Right cardiac atrium (tissue), 5 donors: ENCODE data around the gene PCYT2. TPM values are rescaled to one million over a fixed set of nuclear protein-coding genes. Genes with fewer than 3 reads are reported as not detected.

ENCODE experiments used
- ATAC-seq, 2 donors: fragments of 200-7000 bp; cut with Tn5 transposase; one replicate each; pipeline versions ENCODE4 v1.8.0 to v1.9.1; 2020; ENCODE audit warnings: moderate library complexity in 2 of 2, mild to moderate bottlenecking in 1 of 2
- DNase-seq, 3 donors: peaks; one replicate each; pipeline ENCODE4 v3.0.0-alpha.2; 2020
- H3K27ac ChIP-seq: one replicate; pipeline ENCODE4 v1.5.1; 2013; ENCODE audit warnings: mild to moderate bottlenecking, low read length, control low read depth, moderate library complexity
- H3K27me3 ChIP-seq: one replicate; pipeline ENCODE4 v1.6.1; 2013; ENCODE audit not compliant: control insufficient read depth, insufficient read depth
- H3K4me1 ChIP-seq: one replicate; pipeline ENCODE4 v1.6.1; 2013; ENCODE audit warnings: low read length; ENCODE audit not compliant: control insufficient read depth, insufficient read depth
- H3K4me3 ChIP-seq: one replicate; pipeline ENCODE4 v1.5.1; 2013; ENCODE audit warnings: low read length, control low read depth
- H3K9me3 ChIP-seq: one replicate; pipeline ENCODE4 v1.6.1; 2013; ENCODE audit warnings: low read length; ENCODE audit not compliant: control insufficient read depth
- WGBS: extraction: QIAGEN DNeasy Blood & Tissue Kit; methylation state at CpG from one replicate; pipeline ENCODE4 v1.1.7; 2013; 5-methylcytosine and 5-hydroxymethylcytosine counted together
- intact Hi-C, 4 donors: fragments of 100-400 bp; cut with DNase I; formaldehyde crosslinking; loops; one replicate each; pipeline versions ENCODE4 v1.11.0 to v1.14.0; 2022 to 2023
- polyA plus RNA-seq: library from polyadenylated mRNA; stranded (reverse); fragments of 200-250 nt; gene quantifications from one replicate; pipeline ENCODE4 v1.2.3, GENCODE V29; 2013
- total RNA-seq, 4 donors: library from RNA; stranded (reverse); fragmentation: NEBNext Ultra II Directional; extraction: Animal tissue kit (Norgen Biotek cat#: 25700); gene quantifications; one replicate each; pipeline ENCODE4 v1.2.1, GENCODE V29; 2021
- donor health status: healthy with polysubstance abuse.
- donor health status: DM: no; HTN: yes; CAD: no.
- donor health status: DM: no; HTN: no; CAD: no.
- donor health status: DM: no; HTN: yes; CAD: no; lungs with severe emphysema.
- donor health status: DM: yes; HTN: yes; CAD: no.

PCYT2 gene
- total and polyA plus RNA-seq, 5 donors, result 16.7 to 28.5 (median 18.7) TPM

GRCh38 chr17:81931557-81932332, 20.5 kb upstream of the PCYT2 start:
- H3K9me3 ChIP-seq, result no peaks in the 10 kb centered on the region
- WGBS, result 36% methylated on average over 15 of the region's 15 CpGs
- DNase-seq, result peak in 1 of 3 donors; percentile 21

GRCh38 chr17:81931189-81931556, 20.0 kb upstream of the PCYT2 start:
- intact Hi-C loops, result no loop called here
- ATAC-seq, result no peak

More at GRCh38 chr17:81931557-81932332, 20.5 kb upstream of the PCYT2 start:
- no peaks in the 10 kb centered on the region for H3K27me3 ChIP-seq
- no peaks in the 10 kb centered on the region for H3K4me1 ChIP-seq
- intact Hi-C loops, result no loop called here
- no peak overlapping the region for H3K4me3 ChIP-seq
- no peak overlapping the region for H3K27ac ChIP-seq
- no peak for ATAC-seq

GRCh38 chr17:81930142-81931125, 19.2 kb upstream of the PCYT2 start:
- Histone ChIP-seq H3K9me3 (no peaks in the 10 kb centered on the region), H3K4me1 (peaks cover 5% of the 10 kb centered on the region), H3K4me3 (no peak overlapping the region), H3K27me3 (no peaks in the 10 kb centered on the region), H3K27ac (no peak overlapping the region)
- 61% methylated on average over 20 of the region's 20 CpGs for WGBS
- DNase-seq (peak; percentile 29 to 60 (median 33)), ATAC-seq (no peak)
- intact Hi-C loops, result no loop called here

More at GRCh38 chr17:81931189-81931556, 20.0 kb upstream of the PCYT2 start:
- DNase-seq, result peak in 2 of 3 donors; percentile 42 to 57
- Histone ChIP-seq H3K4me3 (no peak overlapping the region), H3K27me3 (no peaks in the 10 kb centered on the region), H3K9me3 (no peaks in the 10 kb centered on the region), H3K27ac (no peak overlapping the region), H3K4me1 (peaks cover under 1% of the 10 kb centered on the region)
- WGBS, result 64% methylated on average over 13 of the region's 13 CpGs

GRCh38 chr17:81929253-81930141, 18.3 kb upstream of the PCYT2 start:
- no peak overlapping the region for H3K27ac ChIP-seq
- 91% methylated on average over 31 of the region's 31 CpGs for WGBS
- intact Hi-C loops, result no loop called here
- no peaks in the 10 kb centered on the region for H3K27me3 ChIP-seq
- DNase-seq, result peak in 2 of 3 donors; percentile 58
- H3K9me3 ChIP-seq, result no peaks in the 10 kb centered on the region
- H3K4me1 ChIP-seq, result peaks cover 11% of the 10 kb centered on the region
- H3K4me3 ChIP-seq, result no peak overlapping the region
- ATAC-seq, result no peak

GRCh38 chr17:81928544-81929252, 17.5 kb upstream of the PCYT2 start:
- peak in 2 of 3 donors; percentile 28 to 56 for DNase-seq
- WGBS, result 39% methylated on average over 44 of the region's 44 CpGs
- no peak overlapping the region for H3K4me3 ChIP-seq
- intact Hi-C loops, result no loop called here
- no peaks in the 10 kb centered on the region for H3K9me3 ChIP-seq
- H3K4me1 ChIP-seq, result peaks cover 15% of the 10 kb centered on the region
- no peaks in the 10 kb centered on the region for H3K27me3 ChIP-seq
- H3K27ac ChIP-seq, result no peak overlapping the region
- ATAC-seq, result no peak

- DNase-seq, result peak; percentile 93 to 98 (median 97)
- intact Hi-C loops, result no loop called here
- peak; percentile 59 to 68 for ATAC-seq
- Histone ChIP-seq H3K4me3 (peak within 1 kb of the TSS; percentile 92), H3K27me3 (no peaks in the 10 kb centered on the region), H3K9me3 (no peaks in the 10 kb centered on the region), H3K4me1 (peaks cover 18% of the 10 kb centered on the region), H3K27ac (peak within 1 kb of the TSS; percentile 52)
- WGBS, result under 1% methylated on average over 98 of the region's 98 CpGs
Measured at GRCh38 chr17:81927653-81928543, 16.7 kb upstream of the PCYT2 start, which contains the start of gene MAFG. MAFG (minus strand) TSS chr17:81927735; CDS start chr17:81923185, 4,550 bp downstream.

GRCh38 chr17:81927152-81927652, 16.0 kb upstream of the PCYT2 start:
- intact Hi-C loops, result no loop called here
- WGBS, result under 1% methylated on average over 78 of the region's 78 CpGs

GRCh38 chr17:81926451-81927151, 15.4 kb upstream of the PCYT2 start:
- under 1% methylated on average over 46 of the region's 46 CpGs for WGBS
- peaks cover 22% of the 10 kb centered on the region for H3K4me1 ChIP-seq
- ATAC-seq (peak; percentile 68 to 72), DNase-seq (peak; percentile 89 to 93 (median 92))
- H3K27me3 ChIP-seq, result no peaks in the 10 kb centered on the region
- intact Hi-C loops, result no loop called here
- H3K4me3 ChIP-seq, result peak overlapping the region; percentile 92
- peak overlapping the region; percentile 52 for H3K27ac ChIP-seq
- no peaks in the 10 kb centered on the region for H3K9me3 ChIP-seq

More at GRCh38 chr17:81927152-81927652, 16.0 kb upstream of the PCYT2 start:
- ATAC-seq (peak in 1 of 2 donors; percentile 3), DNase-seq (peak in 1 of 3 donors; percentile 74)
- no peaks in the 10 kb centered on the region for H3K9me3 ChIP-seq
- H3K27me3 ChIP-seq, result no peaks in the 10 kb centered on the region
- peak overlapping the region; percentile 52 for H3K27ac ChIP-seq
- peaks cover 22% of the 10 kb centered on the region for H3K4me1 ChIP-seq
- peak overlapping the region; percentile 92 for H3K4me3 ChIP-seq
